ENCODE measurements around the gene VTN. TPM values are rescaled to one million over a fixed set of nuclear protein-coding genes. Genes with fewer than 3 reads are reported as not detected.
A peak's percentile ranks its signal among the peaks of the same experiment; 100 is the strongest.

VTN gene
- total and polyA plus RNA-seq, 4 donors: 0.63 to 4.3 (median 2.0) TPM

- intact Hi-C loops (cut with DNase I): loop anchor here in 1 of 2 donors (2.0 kb wide), 1 partner anchor 20 kb away; no protein-coding TSS in a partner anchor
- peak; percentile 99 for ATAC-seq (ENCODE audit: low FRiP score)
These were observed 12.8 kb downstream of the VTN start, which contains the start of gene POLDIP2 for GRCh38 chr17:28357061-28357900. POLDIP2 (minus strand) TSS chr17:28357527; CDS start chr17:28357448, 79 bp downstream.

GRCh38 chr17:28350271-28350670, 19.8 kb downstream of the VTN start:
- peaks cover 3 to 4% of the 10 kb centered on the region in 2 donors for H3K4me1 ChIP-seq (ENCODE audit: control insufficient read depth in 1 of 2, insufficient read depth in 2 of 2, low read length in 2 of 2)
- no peak overlapping the region for H3K4me3 ChIP-seq (ENCODE audit: low read length in 2 of 2)
- no peak for DNase-seq
- H3K9me3 ChIP-seq (ENCODE audit: control insufficient read depth, low read length): no peaks in the 10 kb centered on the region
- no peaks in the 10 kb centered on the region for H3K27me3 ChIP-seq (ENCODE audit: control insufficient read depth in 1 of 2, insufficient read depth in 2 of 2, low read length in 1 of 2)
- no peak for ATAC-seq (ENCODE audit: low FRiP score)
- H3K27ac ChIP-seq (ENCODE audit: low read depth in 1 of 2, low read length in 2 of 2): no peak overlapping the region
- H3K36me3 ChIP-seq (ENCODE audit: control insufficient read depth in 1 of 2, insufficient read depth in 2 of 2, low read length in 1 of 2): peaks cover 7% of the 10 kb centered on the region in 2 donors
- WGBS, 2 donors: 87 to 94% methylated on average over 7 of the region's 7 CpGs
- intact Hi-C loops (cut with DNase I): no loop called here

More at GRCh38 chr17:28357061-28357900, 12.8 kb downstream of the VTN start, which contains the start of gene POLDIP2:
- Histone ChIP-seq H3K4me3 (ENCODE audit: low read length in 2 of 2) (peak within 1 kb of the TSS; percentile 86 to 91), H3K4me1 (ENCODE audit: control insufficient read depth in 1 of 2, insufficient read depth in 2 of 2, low read length in 2 of 2) (no peaks in the 10 kb centered on the region), H3K9me3 (ENCODE audit: control insufficient read depth, low read length) (no peaks in the 10 kb centered on the region), H3K27me3 (ENCODE audit: control insufficient read depth in 1 of 2, insufficient read depth in 2 of 2, low read length in 1 of 2) (no peaks in the 10 kb centered on the region), H3K27ac (ENCODE audit: low read depth in 1 of 2, low read length in 2 of 2) (peak within 1 kb of the TSS; percentile 6 to 77), H3K36me3 (ENCODE audit: control insufficient read depth in 1 of 2, insufficient read depth in 2 of 2, low read length in 1 of 2) (peaks cover 2 to 6% of the 10 kb centered on the region in 2 donors)
- WGBS, 2 donors: 0 to 1% methylated on average over 69 to 80 of the region's 80 CpGs
- DNase-seq: peak; percentile 98

- Histone ChIP-seq H3K4me1 (ENCODE audit: control insufficient read depth in 1 of 2, insufficient read depth in 2 of 2, low read length in 2 of 2) (peaks cover 3 to 4% of the 10 kb centered on the region in 2 donors), H3K4me3 (ENCODE audit: low read length in 2 of 2) (no peak overlapping the region), H3K9me3 (ENCODE audit: control insufficient read depth, low read length) (no peaks in the 10 kb centered on the region), H3K36me3 (ENCODE audit: control insufficient read depth in 1 of 2, insufficient read depth in 2 of 2, low read length in 1 of 2) (peaks cover 7 to 8% of the 10 kb centered on the region in 2 donors), H3K27me3 (ENCODE audit: control insufficient read depth in 1 of 2, insufficient read depth in 2 of 2, low read length in 1 of 2) (no peaks in the 10 kb centered on the region), H3K27ac (ENCODE audit: low read depth in 1 of 2, low read length in 2 of 2) (no peak overlapping the region)
- DNase-seq: no peak
- ATAC-seq (ENCODE audit: low FRiP score): no peak
- WGBS, 2 donors: 60 to 70% methylated on average over 3 of the region's 3 CpGs
- intact Hi-C loops (cut with DNase I): no loop called here
These were observed 21.1 kb downstream of the VTN start for GRCh38 chr17:28348979-28349378.

- ATAC-seq (ENCODE audit: low FRiP score): no peak
- Histone ChIP-seq H3K4me1 (ENCODE audit: control insufficient read depth in 1 of 2, insufficient read depth in 2 of 2, low read length in 2 of 2) (peaks cover 3 to 4% of the 10 kb centered on the region in 2 donors), H3K27me3 (ENCODE audit: control insufficient read depth in 1 of 2, insufficient read depth in 2 of 2, low read length in 1 of 2) (no peaks in the 10 kb centered on the region), H3K4me3 (ENCODE audit: low read length in 2 of 2) (no peak overlapping the region), H3K9me3 (ENCODE audit: control insufficient read depth, low read length) (no peaks in the 10 kb centered on the region), H3K36me3 (ENCODE audit: control insufficient read depth in 1 of 2, insufficient read depth in 2 of 2, low read length in 1 of 2) (peaks cover 7 to 10% of the 10 kb centered on the region in 2 donors), H3K27ac (ENCODE audit: low read depth in 1 of 2, low read length in 2 of 2) (peak overlapping the region; percentile 54 to 78)
- intact Hi-C loops (cut with DNase I): no loop called here
- DNase-seq: peak in 1 of 2 donors; percentile 71
- 10 to 24% methylated on average over 8 of the region's 8 CpGs for WGBS, 2 donors
These were observed 22.7 kb downstream of the VTN start for GRCh38 chr17:28347261-28347891.

GRCh38 chr17:28346746-28347246, 23.3 kb downstream of the VTN start:
- DNase-seq: no peak
- no peak overlapping the region for H3K4me3 ChIP-seq (ENCODE audit: low read length in 2 of 2)
- ATAC-seq (ENCODE audit: low FRiP score): no peak
- intact Hi-C loops (cut with DNase I): no loop called here
- no peaks in the 10 kb centered on the region for H3K27me3 ChIP-seq (ENCODE audit: control insufficient read depth in 1 of 2, insufficient read depth in 2 of 2, low read length in 1 of 2)
- WGBS, 2 donors: 9 to 17% methylated on average over 7 of the region's 7 CpGs
- peaks cover 3 to 4% of the 10 kb centered on the region in 2 donors for H3K4me1 ChIP-seq (ENCODE audit: control insufficient read depth in 1 of 2, insufficient read depth in 2 of 2, low read length in 2 of 2)
- no peaks in the 10 kb centered on the region for H3K9me3 ChIP-seq (ENCODE audit: control insufficient read depth, low read length)
- peak overlapping the region; percentile 73 to 91 for H3K27ac ChIP-seq (ENCODE audit: low read depth in 1 of 2, low read length in 2 of 2)
- peaks cover 7 to 14% of the 10 kb centered on the region in 2 donors for H3K36me3 ChIP-seq (ENCODE audit: control insufficient read depth in 1 of 2, insufficient read depth in 2 of 2, low read length in 1 of 2)

GRCh38 chr17:28346199-28346580, 23.9 kb downstream of the VTN start:
- H3K36me3 ChIP-seq (ENCODE audit: control insufficient read depth in 1 of 2, insufficient read depth in 2 of 2, low read length in 1 of 2): peaks cover 7 to 14% of the 10 kb centered on the region in 2 donors
- H3K27me3 ChIP-seq (ENCODE audit: control insufficient read depth in 1 of 2, insufficient read depth in 2 of 2, low read length in 1 of 2): no peaks in the 10 kb centered on the region
- 7 to 19% methylated on average over 2 of the region's 2 CpGs for WGBS, 2 donors
- intact Hi-C loops (cut with DNase I): no loop called here
- DNase-seq (no peak), ATAC-seq (ENCODE audit: low FRiP score) (no peak)
- H3K4me1 ChIP-seq (ENCODE audit: control insufficient read depth in 1 of 2, insufficient read depth in 2 of 2, low read length in 2 of 2): peaks cover 3 to 4% of the 10 kb centered on the region in 2 donors
- H3K4me3 ChIP-seq (ENCODE audit: low read length in 2 of 2): no peak overlapping the region
- H3K27ac ChIP-seq (ENCODE audit: low read depth in 1 of 2, low read length in 2 of 2): peak overlapping the region; percentile 73 to 91
- H3K9me3 ChIP-seq (ENCODE audit: control insufficient read depth, low read length): no peaks in the 10 kb centered on the region

GRCh38 chr17:28345419-28346198, 24.5 kb downstream of the VTN start:
- Histone ChIP-seq H3K4me3 (ENCODE audit: low read length in 2 of 2) (no peak overlapping the region), H3K9me3 (ENCODE audit: control insufficient read depth, low read length) (no peaks in the 10 kb centered on the region), H3K4me1 (ENCODE audit: control insufficient read depth in 1 of 2, insufficient read depth in 2 of 2, low read length in 2 of 2) (peaks cover 3 to 4% of the 10 kb centered on the region in 2 donors), H3K27ac (ENCODE audit: low read depth in 1 of 2, low read length in 2 of 2) (peak overlapping the region; percentile 73 to 91), H3K36me3 (ENCODE audit: control insufficient read depth in 1 of 2, insufficient read depth in 2 of 2, low read length in 1 of 2) (peaks cover 6 to 14% of the 10 kb centered on the region in 2 donors), H3K27me3 (ENCODE audit: control insufficient read depth in 1 of 2, insufficient read depth in 2 of 2, low read length in 1 of 2) (no peaks in the 10 kb centered on the region)
- intact Hi-C loops (cut with DNase I): no loop called here
- DNase-seq (no peak), ATAC-seq (ENCODE audit: low FRiP score) (no peak)
- 6 to 13% methylated on average over 13 of the region's 13 CpGs for WGBS, 2 donors

- Histone ChIP-seq H3K9me3 (ENCODE audit: control insufficient read depth, low read length) (no peaks in the 10 kb centered on the region), H3K36me3 (ENCODE audit: control insufficient read depth in 1 of 2, insufficient read depth in 2 of 2, low read length in 1 of 2) (peaks cover 0 to 14% of the 10 kb centered on the region in 2 donors), H3K4me3 (ENCODE audit: low read length in 2 of 2) (no peak overlapping the region), H3K27ac (ENCODE audit: low read depth in 1 of 2, low read length in 2 of 2) (peak overlapping the region in 1 of 2 donors; percentile 9), H3K4me1 (ENCODE audit: control insufficient read depth in 1 of 2, insufficient read depth in 2 of 2, low read length in 2 of 2) (peaks cover 3 to 4% of the 10 kb centered on the region in 2 donors), H3K27me3 (ENCODE audit: control insufficient read depth in 1 of 2, insufficient read depth in 2 of 2, low read length in 1 of 2) (no peaks in the 10 kb centered on the region)
- intact Hi-C loops (cut with DNase I): no loop called here
- 90 to 91% methylated on average over 19 of the region's 19 CpGs for WGBS, 2 donors
- DNase-seq: no peak
- no peak for ATAC-seq (ENCODE audit: low FRiP score)
These were observed 25.6 kb downstream of the VTN start for GRCh38 chr17:28344435-28344901.

Measured in aorta (tissue), 5 donors.